ENCODE results near the gene KCNK17. TPM values are rescaled to one million over a fixed set of nuclear protein-coding genes. Genes with fewer than 3 reads are reported as not detected.

KCNK17 gene
- total RNA-seq, 1 experiment from 2014 or later = 1.2 TPM

DNA sequence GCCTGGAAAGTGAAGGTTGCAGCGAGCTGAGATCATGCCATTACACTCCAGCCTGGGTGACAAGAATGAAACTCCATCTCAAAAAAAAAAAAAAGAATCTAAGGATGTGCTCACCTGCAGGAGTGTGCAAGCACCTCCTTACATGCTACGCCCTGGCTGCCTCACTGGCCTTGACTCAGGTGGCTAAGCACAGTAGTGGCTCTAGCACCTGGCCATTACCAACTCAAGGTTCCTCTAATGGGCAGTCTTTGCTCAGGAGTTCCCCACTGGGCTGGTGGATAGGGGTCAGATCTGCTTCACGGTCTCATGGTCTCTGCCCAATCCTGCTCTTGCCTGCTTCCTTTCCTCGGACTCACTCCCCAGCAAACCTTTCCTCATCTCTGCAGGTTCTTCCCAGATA is 39.7 kb downstream of the KCNK17 start:
- Mint-ChIP-seq H3K9me3 (no peaks in the 10 kb centered on the region; a peak in 1 of 5 replicates), H3K27me3 (ENCODE audit: low read depth) (no peaks in the 10 kb centered on the region; the same call in 1 of the 2 replicates), H3K4me1 (peaks cover 42% of the 10 kb centered on the region in 2 experiments), H3K4me3 (no peak overlapping the region), H3K27ac (no peak overlapping the region), H3K36me3 (ENCODE audit: insufficient read depth in 1 of 3, low read depth in 3 of 3) (no peaks in the 10 kb centered on the region; a peak in 2 of 7 replicates)
- H3K9me3 ChIP-seq (ENCODE audit: control insufficient read depth, low read depth, low read length) = no peaks in the 10 kb centered on the region
- no peak overlapping the region for H2BK120ac ChIP-seq (ENCODE audit: low read depth, low read length, poor library complexity, severe bottlenecking)
- H3K4me2 ChIP-seq (ENCODE audit: insufficient read depth, insufficient read length, low read length) = no peak overlapping the region
- H4K8ac ChIP-seq (replicated peaks; ENCODE audit: insufficient read length, low read depth, low read length) = no peak overlapping the region
- no peak overlapping the region for H3K18ac ChIP-seq (ENCODE audit: insufficient read length, low read depth, low read length)
- H2AFZ ChIP-seq (ENCODE audit: low read length) = no peak overlapping the region
- H4K91ac ChIP-seq (ENCODE audit: insufficient read length, low read depth, low read length) = no peak overlapping the region
- peaks cover 13% of the 10 kb centered on the region for H3K4me1 ChIP-seq (ENCODE audit: insufficient read depth, low read length)
- no peaks in the 10 kb centered on the region for H3K79me1 ChIP-seq (ENCODE audit: insufficient read depth, low read depth, low read length, poor library complexity, severe bottlenecking)
- no peak overlapping the region for H3K56ac ChIP-seq (ENCODE audit: insufficient read length, low read depth, low read length)
- no peak overlapping the region for H3K14ac ChIP-seq (ENCODE audit: insufficient read depth, low read length)
- H4K20me1 ChIP-seq (ENCODE audit: control insufficient read depth, insufficient read depth, insufficient read length) = no peaks in the 10 kb centered on the region
- no peak overlapping the region for H2BK20ac ChIP-seq (ENCODE audit: low read depth, low read length, poor library complexity, severe bottlenecking)
- no peaks in the 10 kb centered on the region for H3K27me3 ChIP-seq (ENCODE audit: insufficient read depth, low read length)
- no peaks in the 10 kb centered on the region for H3K23me2 ChIP-seq (ENCODE audit: insufficient read length, low read depth, low read length, poor library complexity, severe bottlenecking)
- no peak overlapping the region for H2BK15ac ChIP-seq (ENCODE audit: low read depth, low read length)
- no peak overlapping the region for H3K4ac ChIP-seq (ENCODE audit: low read depth, low read length)
- no peak overlapping the region for H2BK12ac ChIP-seq (ENCODE audit: insufficient read length, low read depth, low read length)
- no peak overlapping the region for H3K27ac ChIP-seq (ENCODE audit: insufficient read length, low read depth, low read length)
- H3K23ac ChIP-seq (ENCODE audit: insufficient read length, low read depth, low read length) = no peak overlapping the region
- no peak overlapping the region for H3K9ac ChIP-seq (ENCODE audit: extremely low read depth, insufficient read length, low read length)
- no CpG with 5 or more reads among the region's 4 CpGs for WGBS (ENCODE audit: extremely low coverage, insufficient read length, low lambda C conversion rate)
- no peak for DNase-seq
- H2AK5ac ChIP-seq (ENCODE audit: insufficient read length, low read length) = no peak overlapping the region
- no peak overlapping the region for H2BK5ac ChIP-seq (ENCODE audit: insufficient read length, low read length)
- H3T11ph ChIP-seq (ENCODE audit: low read length) = no peak overlapping the region
- TF ChIP-seq CTCF (conservative IDR thresholded peaks at IDR 0.05) = no peak
- H4K5ac ChIP-seq (ENCODE audit: insufficient read length, low read depth, low read length) = no peak overlapping the region
- no peaks in the 10 kb centered on the region for H3K79me2 ChIP-seq (ENCODE audit: insufficient read depth, low read length)

Data from H9 (cell line).